Mesothelial cell of epicardium (in vitro differentiated cells): ENCODE measurements around the gene OR10H5. TPM values are rescaled to one million over a fixed set of nuclear protein-coding genes. Genes with fewer than 3 reads are reported as not detected.
"Not testable (repeated sequence)": the region's sequence is repeated elsewhere in the genome, so short reads cannot be mapped to it uniquely, and the experiment has no call there.

Experiments used
- DNase-seq, 2 experiments: peaks; one replicate each; pipeline ENCODE4 v3.0.0; 2021; ENCODE audit warnings: low spot score in 2 of 2; ENCODE audit not compliant: unreplicated experiment in 2 of 2
- H3K27ac Mint-ChIP-seq: 2 replicates; pipeline ENCODE4 v1.8.0; 2021; ENCODE audit warnings: mixed read lengths
- H3K27me3 Mint-ChIP-seq: 2 replicates; pipeline ENCODE4 v1.8.0; 2021; ENCODE audit warnings: low read depth, mixed read lengths
- H3K36me3 Mint-ChIP-seq: 2 replicates; pipeline ENCODE4 v1.8.0; 2021; ENCODE audit warnings: mixed read lengths
- H3K4me1 Mint-ChIP-seq: 2 replicates; pipeline ENCODE4 v1.8.0; 2021; ENCODE audit warnings: mixed read lengths
- H3K4me3 Mint-ChIP-seq: 2 replicates; pipeline ENCODE4 v1.8.0; 2021; ENCODE audit warnings: mild to moderate bottlenecking, moderate library complexity, mixed read lengths
- H3K9me3 Mint-ChIP-seq: 2 replicates; pipeline ENCODE4 v1.8.0; 2021; ENCODE audit warnings: mixed read lengths
- total RNA-seq: library from RNA; stranded (reverse); gene quantifications from 3 replicates; pipeline ENCODE4 v1.2.1, GENCODE V29; 2021
- TF ChIP-seq, protein P1 (sequence below): fragments of 200-600 bp; sonication (generic); IDR thresholded peaks from one replicate; pipeline ENCODE4 v1.5.0; 2021; ENCODE audit warnings: antibody characterized with exemption; ENCODE audit not compliant: unreplicated experiment

OR10H5 gene
- total RNA-seq, 1 donor from 2014 or later: not detected

DNA sequence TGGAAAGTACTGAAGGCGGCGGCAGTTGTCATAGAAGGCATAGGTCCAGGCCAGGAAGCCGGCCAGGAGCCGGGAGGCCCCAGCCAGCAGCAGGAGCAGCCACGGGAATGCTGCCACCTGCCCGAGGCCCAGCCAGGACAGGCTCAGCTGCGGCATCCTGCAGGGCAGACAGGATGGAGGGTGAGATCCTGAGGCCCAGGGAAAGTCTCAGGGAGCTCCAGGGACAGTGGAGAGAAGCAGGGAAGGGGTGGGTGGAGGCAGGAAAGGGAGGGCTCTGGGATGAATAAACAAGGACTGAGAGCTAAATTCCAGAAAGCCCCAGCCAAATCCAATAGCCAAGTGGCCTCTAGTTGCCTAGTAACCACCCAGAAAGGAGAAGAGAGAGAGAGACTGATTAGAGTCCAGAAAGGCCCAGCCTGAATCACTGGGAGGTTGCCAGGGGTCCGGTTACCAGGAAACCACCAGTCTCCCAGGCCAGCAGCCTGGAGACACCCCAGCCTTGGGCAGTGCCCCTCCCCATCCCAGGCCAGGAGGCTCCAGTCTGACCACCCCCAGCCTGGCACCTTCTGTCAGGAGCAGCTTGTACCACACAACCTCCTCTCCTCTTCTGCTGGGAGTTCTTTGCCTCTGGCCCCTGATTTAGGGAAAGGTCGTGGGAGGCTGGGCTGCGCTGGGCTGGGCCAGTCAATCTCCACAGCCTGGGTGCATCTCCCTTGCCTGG lies 7.5 kb upstream of the OR10H5 start:
- H3K36me3 Mint-ChIP-seq: no peaks in the 10 kb centered on the region
- H3K4me3 Mint-ChIP-seq: no peak overlapping the region
- no peaks in the 10 kb centered on the region for H3K4me1 Mint-ChIP-seq
- DNase-seq: no peak
- TF ChIP-seq, protein P1, sequence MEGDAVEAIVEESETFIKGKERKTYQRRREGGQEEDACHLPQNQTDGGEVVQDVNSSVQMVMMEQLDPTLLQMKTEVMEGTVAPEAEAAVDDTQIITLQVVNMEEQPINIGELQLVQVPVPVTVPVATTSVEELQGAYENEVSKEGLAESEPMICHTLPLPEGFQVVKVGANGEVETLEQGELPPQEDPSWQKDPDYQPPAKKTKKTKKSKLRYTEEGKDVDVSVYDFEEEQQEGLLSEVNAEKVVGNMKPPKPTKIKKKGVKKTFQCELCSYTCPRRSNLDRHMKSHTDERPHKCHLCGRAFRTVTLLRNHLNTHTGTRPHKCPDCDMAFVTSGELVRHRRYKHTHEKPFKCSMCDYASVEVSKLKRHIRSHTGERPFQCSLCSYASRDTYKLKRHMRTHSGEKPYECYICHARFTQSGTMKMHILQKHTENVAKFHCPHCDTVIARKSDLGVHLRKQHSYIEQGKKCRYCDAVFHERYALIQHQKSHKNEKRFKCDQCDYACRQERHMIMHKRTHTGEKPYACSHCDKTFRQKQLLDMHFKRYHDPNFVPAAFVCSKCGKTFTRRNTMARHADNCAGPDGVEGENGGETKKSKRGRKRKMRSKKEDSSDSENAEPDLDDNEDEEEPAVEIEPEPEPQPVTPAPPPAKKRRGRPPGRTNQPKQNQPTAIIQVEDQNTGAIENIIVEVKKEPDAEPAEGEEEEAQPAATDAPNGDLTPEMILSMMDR: no peak
- no peak overlapping the region for H3K27ac Mint-ChIP-seq
- no peaks in the 10 kb centered on the region for H3K27me3 Mint-ChIP-seq
- H3K9me3 Mint-ChIP-seq: peaks cover 57% of the 10 kb centered on the region

DNA sequence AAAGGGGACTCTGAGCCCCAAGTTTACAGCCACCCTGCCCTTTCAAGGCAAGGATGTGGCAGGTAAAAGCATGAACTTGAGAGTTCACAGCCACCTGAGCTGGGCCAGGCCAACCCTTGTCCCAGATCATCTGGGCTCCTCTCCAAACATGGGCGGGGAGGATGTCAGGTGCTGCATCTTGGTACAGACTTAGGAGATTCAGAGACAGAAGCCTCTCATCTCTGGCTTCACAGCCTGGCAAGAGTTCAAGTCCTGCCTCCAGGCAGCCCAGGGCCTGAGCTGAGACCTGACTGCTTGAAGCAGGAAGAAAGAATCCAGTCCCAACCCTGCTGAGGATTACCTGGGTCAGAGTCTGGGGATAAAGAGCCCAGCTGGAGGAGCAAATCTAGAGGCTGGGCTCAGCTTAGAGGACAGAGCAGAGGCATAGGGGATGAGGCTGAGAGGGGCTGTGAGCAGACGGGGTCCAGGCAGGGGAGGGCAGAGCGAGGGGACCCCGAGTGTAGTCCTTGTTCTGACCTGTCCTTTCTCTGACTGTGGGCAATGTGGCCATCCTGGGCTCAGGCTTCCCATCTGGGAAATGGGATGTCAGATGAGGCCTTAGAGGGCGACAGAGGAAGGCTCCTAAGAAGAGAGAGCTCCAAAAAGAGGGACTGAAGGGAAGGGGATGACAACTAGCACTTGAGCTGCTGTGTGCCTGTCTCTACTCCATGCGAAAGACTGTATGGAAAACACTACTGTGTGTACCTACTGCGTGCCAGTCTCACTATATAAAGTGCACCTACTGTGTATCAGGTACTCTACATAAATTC lies 6.6 kb upstream of the OR10H5 start:
- H3K27me3 Mint-ChIP-seq: no peaks in the 10 kb centered on the region
- H3K4me1 Mint-ChIP-seq: no peaks in the 10 kb centered on the region
- TF ChIP-seq, protein P1: no peak
- no peak overlapping the region for H3K4me3 Mint-ChIP-seq
- no peak for DNase-seq
- peaks cover 48% of the 10 kb centered on the region for H3K9me3 Mint-ChIP-seq
- H3K36me3 Mint-ChIP-seq: no peaks in the 10 kb centered on the region
- H3K27ac Mint-ChIP-seq: no peak overlapping the region

DNA sequence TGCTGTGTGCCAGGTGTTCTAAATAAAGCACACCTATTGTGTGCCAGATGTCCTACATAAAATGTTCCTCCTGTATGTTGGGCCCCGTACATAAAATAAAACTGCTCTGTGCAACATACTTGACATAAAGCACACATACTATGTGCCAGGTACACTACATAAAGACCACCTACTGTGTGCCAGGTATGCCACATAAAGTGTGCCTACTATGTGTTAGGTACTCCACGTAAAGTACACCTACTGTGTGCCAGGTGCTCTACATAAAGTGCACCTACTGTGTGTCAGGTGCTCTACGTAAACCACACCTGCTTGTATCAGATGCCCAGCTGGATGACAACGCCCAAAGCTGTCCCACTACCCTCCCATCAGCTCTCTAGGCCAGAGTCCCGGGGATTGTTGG lies 5.8 kb upstream of the OR10H5 start:
- H3K36me3 Mint-ChIP-seq: no peaks in the 10 kb centered on the region
- TF ChIP-seq, protein P1: no peak
- no peak overlapping the region for H3K4me3 Mint-ChIP-seq
- no peaks in the 10 kb centered on the region for H3K27me3 Mint-ChIP-seq
- DNase-seq: no peak
- H3K27ac Mint-ChIP-seq: no peak overlapping the region
- H3K9me3 Mint-ChIP-seq: peaks cover 42% of the 10 kb centered on the region
- H3K4me1 Mint-ChIP-seq: no peaks in the 10 kb centered on the region

DNA sequence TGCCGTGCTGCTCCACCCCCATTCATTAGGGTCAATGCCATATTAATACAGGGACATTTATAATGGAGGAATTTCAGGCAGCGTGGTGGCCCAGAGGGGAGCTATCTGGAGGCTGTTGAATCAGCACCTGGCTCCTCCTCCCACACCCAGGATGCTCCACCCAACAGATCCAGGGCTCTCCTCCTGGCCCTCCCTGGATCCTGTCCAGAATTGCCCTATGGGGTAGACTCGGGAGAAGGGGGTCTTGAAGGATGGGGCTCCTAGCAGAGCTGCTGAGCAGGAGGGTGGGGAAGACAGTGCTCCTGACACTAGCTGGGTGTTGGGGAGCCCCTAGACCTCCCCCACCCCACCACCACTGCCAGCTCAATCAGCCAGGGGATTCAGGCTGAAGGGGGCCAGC lies 5.2 kb upstream of the OR10H5 start:
- Mint-ChIP-seq H3K9me3 (peaks cover 43% of the 10 kb centered on the region), H3K27me3 (no peaks in the 10 kb centered on the region), H3K36me3 (no peaks in the 10 kb centered on the region), H3K4me3 (no peak overlapping the region), H3K4me1 (no peaks in the 10 kb centered on the region), H3K27ac (no peak overlapping the region)
- TF ChIP-seq, protein P1: no peak
- DNase-seq: no peak

DNA sequence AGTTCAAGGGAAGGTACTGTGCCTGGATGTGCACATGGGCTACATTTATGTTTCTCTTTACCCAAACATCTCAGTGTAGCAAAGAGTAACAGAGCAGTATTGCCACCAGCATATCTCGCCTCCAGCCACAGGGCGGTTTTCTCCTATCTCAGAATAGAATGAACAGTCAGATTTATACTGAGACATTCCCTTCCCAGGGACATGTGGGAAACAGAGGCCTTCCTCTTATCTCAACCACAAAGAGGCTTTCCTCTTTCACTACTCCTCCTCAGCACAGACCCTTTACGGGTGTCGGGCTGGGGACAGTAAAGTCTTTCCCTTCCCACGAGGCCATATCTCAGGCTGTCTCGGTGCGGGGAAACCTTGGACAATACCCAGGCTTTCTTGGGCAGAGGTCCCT lies 4.6 kb upstream of the OR10H5 start:
- not testable (repeated sequence) for H3K36me3 Mint-ChIP-seq, DNase-seq, H3K27me3 Mint-ChIP-seq, H3K27ac Mint-ChIP-seq, H3K4me3 Mint-ChIP-seq, H3K4me1 Mint-ChIP-seq
- H3K9me3 Mint-ChIP-seq: peaks cover 43% of the 10 kb centered on the region

DNA sequence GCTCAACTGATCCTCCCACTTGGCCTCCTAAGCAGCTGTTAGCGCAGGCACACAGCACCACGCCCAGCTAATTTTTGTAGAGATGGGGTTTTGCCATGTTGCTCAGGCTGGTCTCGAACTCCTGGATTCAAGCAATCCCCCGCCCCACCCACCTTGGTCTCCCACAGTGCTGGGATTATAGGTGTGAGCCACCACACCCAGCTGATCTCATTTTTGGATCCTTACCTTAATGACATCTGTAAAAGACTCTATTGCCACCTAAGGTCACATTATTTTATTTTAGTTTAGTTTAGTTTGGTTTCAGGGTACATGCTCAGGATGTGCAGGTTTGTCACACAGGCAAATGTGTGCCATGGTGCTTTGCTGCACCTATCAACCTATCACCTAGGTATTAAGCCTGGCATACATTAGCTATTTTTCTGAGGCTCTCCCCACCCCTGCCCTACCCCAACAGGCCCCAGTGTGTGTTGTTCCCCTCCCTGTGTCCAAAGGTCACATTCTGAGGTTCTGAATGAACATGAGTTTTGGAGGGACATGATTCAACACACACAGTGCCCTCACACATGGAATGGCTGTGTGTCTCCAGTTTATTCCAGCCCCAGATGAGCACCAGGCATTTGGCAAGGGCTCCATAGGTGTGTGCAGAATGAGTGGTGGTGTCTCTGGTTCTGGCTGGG lies 1.3 kb downstream of the OR10H5 start:
- DNase-seq: no peak
- H3K9me3 Mint-ChIP-seq: peaks cover 37% of the 10 kb centered on the region
- H3K36me3 Mint-ChIP-seq: no peaks in the 10 kb centered on the region
- no peak overlapping the region for H3K4me3 Mint-ChIP-seq
- no peaks in the 10 kb centered on the region for H3K27me3 Mint-ChIP-seq
- H3K27ac Mint-ChIP-seq: no peak overlapping the region
- H3K4me1 Mint-ChIP-seq: no peaks in the 10 kb centered on the region
- TF ChIP-seq, protein P1: no peak
